ENCODE results near the gene STPG3.
A peak's percentile ranks its signal among the peaks of the same experiment; 100 is the strongest.

STPG3 gene

DNA sequence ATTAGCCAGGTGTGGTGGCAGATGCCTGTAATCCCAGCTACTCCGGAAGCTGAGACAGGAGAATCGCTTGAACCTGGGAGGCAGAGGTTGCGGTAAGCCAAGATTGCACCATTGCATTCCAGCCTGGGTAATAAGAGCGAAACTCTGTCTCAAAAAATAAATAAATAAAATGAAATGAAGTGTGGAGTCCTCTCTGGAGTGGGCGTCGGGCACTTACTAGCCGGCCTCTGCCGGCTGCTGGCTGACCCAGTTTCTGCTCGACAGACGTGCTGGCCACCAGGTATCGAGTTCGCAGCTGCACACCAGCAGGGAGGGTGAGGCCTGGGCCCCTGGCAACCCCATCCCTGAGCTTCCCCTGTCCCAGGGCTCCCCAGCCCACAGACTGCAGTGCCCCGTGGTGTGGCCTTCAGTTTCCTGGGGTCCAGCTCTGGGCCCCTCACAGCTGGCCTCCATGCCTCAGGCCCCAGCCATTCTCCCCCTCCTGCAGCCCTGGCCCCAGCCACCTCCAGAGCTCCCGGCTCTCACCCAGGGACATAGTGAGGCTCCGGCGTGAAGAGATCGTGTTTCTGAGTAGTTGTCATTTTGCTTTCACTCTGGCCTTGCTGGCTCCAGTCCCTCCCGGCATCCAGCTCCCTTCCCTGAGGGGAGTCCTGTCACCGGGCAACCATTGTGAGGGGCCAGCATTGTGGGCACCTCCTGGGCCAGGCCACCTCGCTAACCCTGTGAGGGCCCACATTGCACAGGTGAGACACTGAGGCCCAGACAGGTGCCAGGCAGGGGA lies 3.8 kb upstream of the STPG3 start:
- Histone ChIP-seq H3K36me3 (ENCODE audit: control insufficient read depth in 2 of 2, insufficient read depth in 2 of 2, low read length in 2 of 2) (peaks cover 14 to 15% of the 10 kb centered on the region in 2 donors), H3K27ac (ENCODE audit: low read depth in 2 of 2, low read length in 2 of 2) (no peak overlapping the region), H3K9me3 (ENCODE audit: control insufficient read depth in 2 of 2, low read length in 2 of 2) (no peaks in the 10 kb centered on the region), H3K4me1 (ENCODE audit: control insufficient read depth in 2 of 2, insufficient read depth in 2 of 2, low read length in 2 of 2) (peaks cover 16 to 20% of the 10 kb centered on the region in 2 donors), H3K27me3 (ENCODE audit: control insufficient read depth in 2 of 2, insufficient read depth in 2 of 2, low read length in 2 of 2) (no peaks in the 10 kb centered on the region), H3K9ac (ENCODE audit: low read depth in 1 of 2, low read length in 2 of 2) (no peak overlapping the region), H3K4me3 (ENCODE audit: low read length in 2 of 2) (no peak overlapping the region)

GRCh38 chr9:137247916-137248175 lies 3.2 kb upstream of the STPG3 start:
- Histone ChIP-seq H3K9ac (ENCODE audit: low read depth in 1 of 2, low read length in 2 of 2) (no peak overlapping the region), H3K4me3 (ENCODE audit: low read length in 2 of 2) (no peak overlapping the region), H3K36me3 (ENCODE audit: control insufficient read depth in 2 of 2, insufficient read depth in 2 of 2, low read length in 2 of 2) (peaks cover 10 to 11% of the 10 kb centered on the region in 2 donors), H3K4me1 (ENCODE audit: control insufficient read depth in 2 of 2, insufficient read depth in 2 of 2, low read length in 2 of 2) (peaks cover 11 to 15% of the 10 kb centered on the region in 2 donors), H3K9me3 (ENCODE audit: control insufficient read depth in 2 of 2, low read length in 2 of 2) (no peaks in the 10 kb centered on the region), H3K27me3 (ENCODE audit: control insufficient read depth in 2 of 2, insufficient read depth in 2 of 2, low read length in 2 of 2) (no peaks in the 10 kb centered on the region), H3K27ac (ENCODE audit: low read depth in 2 of 2, low read length in 2 of 2) (no peak overlapping the region)

- Histone ChIP-seq H3K36me3 (ENCODE audit: control insufficient read depth in 2 of 2, insufficient read depth in 2 of 2, low read length in 2 of 2) (no peaks in the 10 kb centered on the region), H3K4me3 (ENCODE audit: low read length in 2 of 2) (no peak overlapping the region), H3K9ac (ENCODE audit: low read depth in 1 of 2, low read length in 2 of 2) (no peak overlapping the region), H3K27me3 (ENCODE audit: control insufficient read depth in 2 of 2, insufficient read depth in 2 of 2, low read length in 2 of 2) (no peaks in the 10 kb centered on the region), H3K9me3 (ENCODE audit: control insufficient read depth in 2 of 2, low read length in 2 of 2) (no peaks in the 10 kb centered on the region), H3K4me1 (ENCODE audit: control insufficient read depth in 2 of 2, insufficient read depth in 2 of 2, low read length in 2 of 2) (peaks cover 8 to 9% of the 10 kb centered on the region in 2 donors), H3K27ac (ENCODE audit: low read depth in 2 of 2, low read length in 2 of 2) (no peak overlapping the region)
Observed at GRCh38 chr9:137250329-137251193, 525 bp upstream of the STPG3 start.

DNA sequence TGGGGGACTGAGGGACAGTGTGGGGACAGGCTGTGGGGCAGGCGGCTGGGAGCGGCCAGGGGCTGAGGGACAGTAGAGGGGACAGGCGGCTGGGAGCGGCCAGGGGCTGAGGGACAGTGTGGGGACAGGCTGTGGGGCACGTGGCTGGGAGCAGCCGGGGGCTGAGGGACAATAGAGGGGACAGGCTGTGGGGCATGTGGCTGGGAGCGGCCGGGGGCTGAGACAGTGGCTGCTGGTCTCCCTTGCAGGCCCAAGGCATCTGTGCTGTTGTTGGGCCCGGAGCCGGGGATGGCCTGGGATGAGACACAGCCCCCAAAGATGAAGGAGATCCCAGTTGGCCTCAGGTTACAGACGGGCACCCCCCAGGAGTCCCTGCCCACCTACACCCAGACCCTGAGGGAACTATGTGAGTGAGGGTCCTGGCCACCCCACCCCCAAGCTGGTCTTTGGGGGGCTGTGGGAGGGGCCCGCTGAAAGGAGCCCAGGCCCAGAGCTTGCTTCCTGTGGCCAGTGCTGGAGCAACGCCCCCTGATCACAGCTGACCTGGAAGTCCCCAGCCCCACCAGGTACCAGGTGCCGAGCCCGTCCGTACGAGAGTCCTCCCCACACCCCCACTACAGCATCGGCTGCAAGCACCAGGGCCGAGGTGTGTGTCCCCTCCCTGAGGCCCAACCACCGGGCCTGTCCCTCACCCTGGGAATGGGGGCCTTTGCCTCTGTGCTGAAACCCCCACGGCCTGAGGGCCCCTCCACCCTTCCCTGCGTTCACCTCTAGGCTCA lies 593 bp downstream of the STPG3 start:
- H3K9ac ChIP-seq (ENCODE audit: low read depth in 1 of 2, low read length in 2 of 2): no peak overlapping the region
- no peaks in the 10 kb centered on the region for H3K27me3 ChIP-seq (ENCODE audit: control insufficient read depth in 2 of 2, insufficient read depth in 2 of 2, low read length in 2 of 2)
- peaks cover 5% of the 10 kb centered on the region in 2 donors for H3K36me3 ChIP-seq (ENCODE audit: control insufficient read depth in 2 of 2, insufficient read depth in 2 of 2, low read length in 2 of 2)
- peaks cover 18% of the 10 kb centered on the region in 2 donors for H3K4me1 ChIP-seq (ENCODE audit: control insufficient read depth in 2 of 2, insufficient read depth in 2 of 2, low read length in 2 of 2)
- no peak overlapping the region for H3K4me3 ChIP-seq (ENCODE audit: low read length in 2 of 2)
- H3K27ac ChIP-seq (ENCODE audit: low read depth in 2 of 2, low read length in 2 of 2): no peak overlapping the region
- no peaks in the 10 kb centered on the region for H3K9me3 ChIP-seq (ENCODE audit: control insufficient read depth in 2 of 2, low read length in 2 of 2)

DNA sequence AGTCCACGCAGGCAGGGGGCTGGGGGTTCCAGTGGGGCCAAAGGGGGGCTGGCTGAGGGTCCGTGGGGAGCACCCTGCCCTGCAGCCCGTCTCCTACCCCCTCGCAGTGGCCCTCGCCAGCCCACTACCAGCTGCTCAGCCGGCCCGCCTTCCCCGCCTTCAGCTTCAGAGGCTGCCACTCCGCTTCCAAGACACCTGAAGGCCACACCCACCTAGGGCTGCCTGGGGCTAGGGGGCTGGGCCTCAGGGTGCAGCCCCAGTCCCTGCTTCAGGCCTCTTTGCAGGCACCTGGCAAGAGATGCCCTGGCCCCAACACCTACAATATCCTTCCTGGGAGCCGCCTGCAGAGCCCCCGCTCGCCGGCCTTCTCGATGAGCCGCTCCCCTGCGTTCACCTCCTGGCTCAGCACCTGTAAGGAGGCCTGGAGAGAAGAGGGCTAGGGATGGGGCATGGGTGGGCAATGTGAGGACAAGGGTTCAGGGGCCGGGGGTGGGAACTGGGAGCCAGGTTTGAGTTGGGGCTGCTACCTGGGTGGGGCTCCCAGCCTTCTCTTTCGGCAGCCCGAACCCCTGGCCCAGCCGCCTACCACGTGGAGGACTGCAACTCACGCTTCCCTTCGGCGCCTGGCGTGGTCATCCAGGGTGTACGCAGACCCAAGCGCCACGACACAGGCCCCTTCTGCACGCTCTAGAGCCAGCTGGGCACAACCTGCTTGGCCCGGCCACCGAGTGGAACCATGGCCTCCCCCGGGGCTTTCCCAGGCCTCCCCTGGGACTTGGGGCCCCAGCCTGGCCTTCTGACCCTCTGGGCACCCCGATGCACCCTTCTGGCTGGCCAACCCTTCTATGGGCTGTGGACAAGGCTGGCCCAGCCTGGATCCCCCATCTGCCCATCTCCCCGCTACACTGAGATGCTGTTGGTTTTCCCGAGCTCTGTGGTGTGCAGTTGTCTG lies 1.7 kb downstream of the STPG3 start:
- H3K9ac ChIP-seq (ENCODE audit: low read depth in 1 of 2, low read length in 2 of 2): no peak overlapping the region
- H3K27ac ChIP-seq (ENCODE audit: low read depth in 2 of 2, low read length in 2 of 2): no peak overlapping the region
- no peaks in the 10 kb centered on the region for H3K9me3 ChIP-seq (ENCODE audit: control insufficient read depth in 2 of 2, low read length in 2 of 2)
- H3K4me3 ChIP-seq (ENCODE audit: low read length in 2 of 2): no peak overlapping the region
- H3K4me1 ChIP-seq (ENCODE audit: control insufficient read depth in 2 of 2, insufficient read depth in 2 of 2, low read length in 2 of 2): peaks cover 21 to 22% of the 10 kb centered on the region in 2 donors
- H3K36me3 ChIP-seq (ENCODE audit: control insufficient read depth in 2 of 2, insufficient read depth in 2 of 2, low read length in 2 of 2): peaks cover 5 to 9% of the 10 kb centered on the region in 2 donors
- no peaks in the 10 kb centered on the region for H3K27me3 ChIP-seq (ENCODE audit: control insufficient read depth in 2 of 2, insufficient read depth in 2 of 2, low read length in 2 of 2)

DNA sequence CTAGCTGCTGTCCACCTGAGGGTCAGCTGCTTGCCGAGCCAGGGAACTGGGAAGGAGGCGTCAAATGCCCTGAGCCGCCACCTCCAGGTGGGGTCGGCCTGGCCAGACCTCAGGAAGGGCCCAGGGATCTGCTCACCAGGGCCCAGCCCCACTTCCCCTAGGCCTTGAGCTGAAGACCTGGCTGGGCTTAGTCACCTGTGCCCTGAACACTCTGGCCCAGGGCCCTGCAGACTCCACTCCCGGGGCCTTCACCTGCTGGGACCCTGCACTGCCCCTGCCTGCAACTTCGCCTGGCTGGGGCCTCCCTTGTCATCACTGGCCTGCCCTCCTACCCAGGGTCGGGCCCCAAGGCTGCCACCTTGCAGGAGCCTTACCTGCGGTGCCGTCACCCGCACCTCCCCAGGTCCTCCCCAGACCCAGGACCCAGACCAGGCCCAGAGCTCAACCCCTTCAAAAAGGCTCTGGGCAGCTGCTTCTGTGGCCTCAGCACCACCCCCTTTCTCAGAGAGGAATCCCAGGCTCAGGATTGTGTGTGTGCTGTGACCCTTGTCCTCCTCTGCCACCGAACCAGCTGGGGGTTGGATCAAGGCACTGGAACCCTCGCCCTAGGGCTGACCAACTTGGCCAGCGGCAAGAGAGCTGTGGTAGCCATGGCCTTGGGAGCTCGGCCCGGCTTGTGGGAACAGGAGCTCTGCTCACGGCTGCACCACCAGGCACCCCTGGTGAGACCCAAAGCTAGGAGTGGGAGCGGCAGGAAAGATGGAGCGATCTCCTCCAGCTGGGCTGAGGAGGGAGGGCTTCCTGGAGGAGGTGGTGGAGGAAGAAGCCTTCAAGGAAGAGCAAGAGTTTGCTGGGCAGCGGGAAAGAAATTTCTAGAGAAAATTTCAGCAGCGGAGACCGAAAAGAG lies 2.9 kb downstream of the STPG3 start:
- Histone ChIP-seq H3K4me3 (ENCODE audit: low read length in 2 of 2) (peak overlapping the region; percentile 68 to 83), H3K9ac (ENCODE audit: low read depth in 1 of 2, low read length in 2 of 2) (peak overlapping the region; percentile 77 to 89), H3K9me3 (ENCODE audit: control insufficient read depth in 2 of 2, low read length in 2 of 2) (no peaks in the 10 kb centered on the region), H3K27me3 (ENCODE audit: control insufficient read depth in 2 of 2, insufficient read depth in 2 of 2, low read length in 2 of 2) (no peaks in the 10 kb centered on the region), H3K4me1 (ENCODE audit: control insufficient read depth in 2 of 2, insufficient read depth in 2 of 2, low read length in 2 of 2) (peaks cover 21 to 22% of the 10 kb centered on the region in 2 donors), H3K27ac (ENCODE audit: low read depth in 2 of 2, low read length in 2 of 2) (peak overlapping the region; percentile 52 to 80), H3K36me3 (ENCODE audit: control insufficient read depth in 2 of 2, insufficient read depth in 2 of 2, low read length in 2 of 2) (peaks cover 8 to 13% of the 10 kb centered on the region in 2 donors)

DNA sequence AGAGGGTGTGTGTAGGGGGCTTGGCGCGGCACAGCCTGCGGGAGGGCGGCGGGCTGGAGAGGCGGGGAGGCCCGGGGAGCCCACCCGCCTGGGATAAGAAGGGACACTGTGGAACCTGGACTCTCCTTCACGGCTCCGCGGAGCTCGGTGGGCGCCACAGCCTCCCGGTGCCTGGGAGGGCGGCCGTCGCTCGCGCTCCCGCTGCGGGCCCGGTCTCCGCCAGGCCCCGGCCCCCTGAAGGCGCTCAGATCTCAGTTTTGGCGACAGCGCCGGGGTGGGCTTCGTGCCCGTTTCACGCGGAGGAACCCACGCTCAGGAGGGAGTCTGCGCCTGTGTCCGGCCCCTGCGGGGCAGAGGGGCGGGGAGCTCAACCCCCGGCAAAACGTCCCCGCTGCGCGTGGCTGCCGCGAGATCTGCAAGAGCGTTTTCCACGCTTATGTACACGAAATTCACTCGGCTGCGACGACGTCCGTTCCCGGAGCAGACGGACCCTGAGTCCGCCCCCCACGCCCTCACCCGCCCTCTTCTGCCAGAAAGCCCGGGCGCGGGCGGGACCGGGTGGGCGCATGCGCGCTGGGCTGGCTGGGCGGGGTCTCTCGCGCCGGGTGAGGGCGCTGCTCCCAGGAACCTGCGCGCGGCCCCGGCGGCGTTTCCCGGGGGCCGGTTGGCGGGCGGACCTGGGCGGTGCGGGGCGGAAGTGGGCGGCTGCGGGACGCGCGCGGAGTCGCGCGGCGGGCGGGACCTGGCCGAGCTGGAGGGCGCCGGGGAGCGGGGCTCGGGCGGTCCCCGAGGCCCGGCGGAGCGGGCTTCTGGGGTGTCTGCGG lies 3.8 kb downstream of the STPG3 start, which contains the start of gene NELFB:
TSS of gene NELFB (plus strand) at position 704 of the 824 bp plus-strand sequence.
- Histone ChIP-seq H3K27me3 (ENCODE audit: control insufficient read depth in 2 of 2, insufficient read depth in 2 of 2, low read length in 2 of 2) (no peaks in the 10 kb centered on the region), H3K27ac (ENCODE audit: low read depth in 2 of 2, low read length in 2 of 2) (peak within 1 kb of the TSS; percentile 66 to 81), H3K4me1 (ENCODE audit: control insufficient read depth in 2 of 2, insufficient read depth in 2 of 2, low read length in 2 of 2) (peaks cover 21 to 22% of the 10 kb centered on the region in 2 donors), H3K36me3 (ENCODE audit: control insufficient read depth in 2 of 2, insufficient read depth in 2 of 2, low read length in 2 of 2) (peaks cover 12 to 17% of the 10 kb centered on the region in 2 donors), H3K9ac (ENCODE audit: low read depth in 1 of 2, low read length in 2 of 2) (peak within 1 kb of the TSS; percentile 77 to 89), H3K9me3 (ENCODE audit: control insufficient read depth in 2 of 2, low read length in 2 of 2) (no peaks in the 10 kb centered on the region), H3K4me3 (ENCODE audit: low read length in 2 of 2) (peak within 1 kb of the TSS; percentile 68 to 87)

DNA sequence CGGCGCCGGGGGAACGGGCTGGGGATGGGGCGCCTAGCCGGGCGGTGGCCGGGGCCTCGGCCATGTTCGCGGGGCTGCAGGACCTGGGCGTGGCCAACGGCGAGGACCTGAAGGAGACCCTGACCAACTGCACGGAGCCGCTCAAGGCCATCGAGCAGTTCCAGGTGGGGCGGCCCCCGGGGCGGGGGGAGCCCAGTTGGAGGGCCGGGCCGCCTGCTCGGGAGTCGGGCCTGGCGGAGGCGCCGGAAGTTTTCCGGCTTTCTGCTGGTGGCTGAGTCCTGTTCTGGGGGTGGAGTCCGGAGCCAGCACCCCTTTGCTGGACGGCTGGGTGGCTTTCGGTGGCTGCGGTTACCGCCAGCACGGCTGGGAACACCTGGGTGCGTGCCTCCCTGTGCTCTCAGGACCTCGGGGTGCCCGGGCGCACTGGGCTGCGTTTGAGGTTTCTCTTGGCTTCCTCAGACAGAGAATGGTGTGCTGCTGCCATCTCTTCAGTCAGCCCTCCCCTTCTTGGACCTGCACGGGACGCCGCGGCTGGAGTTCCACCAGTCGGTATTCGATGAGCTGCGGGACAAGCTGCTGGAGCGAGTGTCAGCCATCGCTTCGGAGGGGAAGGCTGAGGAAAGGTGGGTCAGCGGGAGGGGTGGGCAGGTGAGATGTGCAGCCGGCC lies 4.5 kb downstream of the STPG3 start:
- H3K27ac ChIP-seq (ENCODE audit: low read depth in 2 of 2, low read length in 2 of 2): peak overlapping the region; percentile 66 to 81
- peak overlapping the region; percentile 74 to 81 for H3K9ac ChIP-seq (ENCODE audit: low read depth in 1 of 2, low read length in 2 of 2)
- no peaks in the 10 kb centered on the region for H3K27me3 ChIP-seq (ENCODE audit: control insufficient read depth in 2 of 2, insufficient read depth in 2 of 2, low read length in 2 of 2)
- H3K4me3 ChIP-seq (ENCODE audit: low read length in 2 of 2): peak overlapping the region; percentile 68 to 87
- H3K4me1 ChIP-seq (ENCODE audit: control insufficient read depth in 2 of 2, insufficient read depth in 2 of 2, low read length in 2 of 2): peaks cover 21 to 22% of the 10 kb centered on the region in 2 donors
- no peaks in the 10 kb centered on the region for H3K9me3 ChIP-seq (ENCODE audit: control insufficient read depth in 2 of 2, low read length in 2 of 2)
- peaks cover 12 to 17% of the 10 kb centered on the region in 2 donors for H3K36me3 ChIP-seq (ENCODE audit: control insufficient read depth in 2 of 2, insufficient read depth in 2 of 2, low read length in 2 of 2)

Measured in mucosa of rectum (tissue), 2 donors.